Stimulated activated CD4-positive, alpha-beta T cell treated with anti-CD3 and anti-CD28 coated beads, Interleukin-4, amount 100 ng/mL, for 4 hours (primary cell): ENCODE results near the gene RNF115.
"Not testable (repeated sequence)": the region's sequence is repeated elsewhere in the genome, so short reads cannot be mapped to it uniquely, and the experiment has no call there.

Experiments
- DNase-seq, 2 experiments: peaks; one replicate each; pipeline ENCODE4 v3.0.0-alpha.2; 2020

The RNF115 gene

DNA sequence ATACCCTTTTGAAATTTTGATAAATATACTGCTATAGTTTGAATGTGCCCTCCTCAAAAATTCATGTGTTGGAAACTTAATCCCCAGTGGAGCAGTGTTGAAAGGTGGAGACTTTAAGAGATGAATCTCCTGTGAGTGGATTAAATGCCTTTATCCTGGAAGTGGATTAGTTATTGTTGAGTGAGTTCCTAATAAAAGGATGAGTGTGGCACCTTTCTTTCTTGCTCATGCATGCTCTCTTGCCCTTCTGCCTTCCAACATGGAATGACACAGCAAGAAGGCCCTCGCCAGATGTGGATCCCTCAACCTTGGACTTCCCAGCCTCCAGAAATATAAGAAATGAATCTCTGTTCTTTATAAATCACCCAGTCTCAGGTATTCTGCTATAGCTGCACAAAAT lies 52.8 kb downstream of the RNF115 start:
- no peak for DNase-seq

- not testable (repeated sequence) for DNase-seq
These were observed 55.9 kb downstream of the RNF115 start for GRCh38 chr1:145768004-145768403.

GRCh38 chr1:145766926-145767325 lies 57.0 kb downstream of the RNF115 start:
- not testable (repeated sequence) for DNase-seq

- not testable (repeated sequence) for DNase-seq
These were observed 58.1 kb downstream of the RNF115 start for GRCh38 chr1:145765585-145766360.

GRCh38 chr1:145765127-145765526 lies 58.8 kb downstream of the RNF115 start:
- not testable (repeated sequence) for DNase-seq

GRCh38 chr1:145764231-145764940 lies 59.5 kb downstream of the RNF115 start:
- not testable (repeated sequence) for DNase-seq

DNA sequence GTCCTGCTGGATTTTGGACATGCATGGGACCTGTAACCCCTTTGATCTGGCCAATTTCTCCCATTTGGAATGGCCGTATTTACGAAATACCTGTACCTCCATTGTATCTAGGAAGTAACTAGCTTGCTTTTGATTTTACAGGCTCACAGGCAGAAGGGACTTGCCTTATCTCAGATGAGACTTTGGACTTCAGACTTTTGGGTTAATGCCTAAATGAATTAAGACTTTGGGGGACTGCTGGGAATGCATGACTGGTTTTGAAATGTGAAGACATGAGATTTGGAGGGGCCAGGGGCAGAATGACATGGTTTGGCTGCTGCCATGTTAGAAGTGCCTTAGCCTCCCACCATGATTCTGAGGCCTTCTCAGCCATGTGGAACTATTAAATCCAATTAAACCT lies 61.9 kb downstream of the RNF115 start:
- not testable (repeated sequence) for DNase-seq

GRCh38 chr1:145761498-145761897 lies 62.4 kb downstream of the RNF115 start:
- DNase-seq, result not testable (repeated sequence)

DNA sequence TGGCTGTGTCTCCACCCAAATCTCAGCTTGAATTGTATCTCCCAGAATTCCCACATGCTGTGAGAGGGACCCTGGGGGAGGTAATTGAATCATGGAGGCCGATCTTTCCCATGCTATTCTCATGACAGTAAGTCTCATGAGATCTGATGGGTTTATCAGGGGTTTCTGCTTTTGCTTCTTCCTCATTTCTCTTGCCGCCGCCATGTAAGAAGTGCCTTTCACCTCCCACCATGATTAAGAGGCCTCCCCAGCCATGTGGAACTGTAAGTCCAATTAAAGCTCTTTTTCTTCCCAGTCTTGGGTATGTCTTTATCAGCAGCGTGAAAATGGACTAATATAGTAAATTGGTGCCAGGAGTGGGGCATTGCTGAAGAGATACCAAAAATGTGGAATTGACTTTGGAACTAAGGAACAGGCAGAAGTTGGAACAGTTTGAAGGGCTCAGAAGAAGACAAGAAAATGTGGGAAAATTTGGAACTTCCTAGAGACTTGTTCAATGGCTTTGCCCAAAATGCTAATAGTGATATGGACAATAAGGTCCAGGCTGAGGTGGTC lies 63.4 kb downstream of the RNF115 start:
- DNase-seq, result not testable (repeated sequence)

GRCh38 chr1:145759721-145760120 lies 64.2 kb downstream of the RNF115 start:
- no peak for DNase-seq

DNA sequence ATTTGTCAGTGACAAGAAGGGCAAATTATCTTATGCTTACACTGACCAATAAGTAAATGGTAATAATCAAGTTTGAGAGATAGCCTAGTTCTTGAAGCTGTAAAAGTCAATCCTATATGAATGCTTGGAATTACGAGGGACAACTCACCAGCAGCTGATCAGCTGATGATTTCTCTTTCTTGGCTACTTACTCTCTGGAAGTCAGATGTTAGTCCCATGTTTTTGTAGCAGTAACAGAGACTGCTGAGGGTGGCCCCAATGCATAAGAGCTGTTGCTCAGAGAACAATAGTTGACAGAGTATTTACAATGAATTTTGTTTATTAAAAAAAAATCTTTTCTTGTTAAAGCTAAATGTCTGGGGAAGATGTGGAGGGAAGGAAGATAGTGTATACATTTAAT lies 65.3 kb downstream of the RNF115 start:
- no peak for DNase-seq

DNA sequence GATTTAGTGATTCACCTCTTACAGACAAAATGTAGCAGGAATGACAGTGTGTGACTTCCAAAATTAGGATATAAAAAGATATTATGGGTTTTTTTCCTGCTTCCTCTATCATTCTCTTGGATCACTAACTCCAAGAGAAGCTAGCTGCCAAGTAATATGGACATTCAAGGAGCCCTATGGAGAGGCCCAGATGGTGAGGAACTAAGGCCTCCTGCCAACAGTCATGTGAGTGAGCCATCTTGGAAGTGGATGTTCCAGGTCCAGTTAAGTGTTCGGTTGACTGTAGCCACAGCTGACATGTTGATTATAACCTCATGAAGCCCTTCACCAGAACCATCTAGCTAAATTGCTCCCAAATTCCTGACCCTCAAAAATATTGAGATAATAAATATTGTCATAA lies 65.8 kb downstream of the RNF115 start:
- no peak for DNase-seq

DNA sequence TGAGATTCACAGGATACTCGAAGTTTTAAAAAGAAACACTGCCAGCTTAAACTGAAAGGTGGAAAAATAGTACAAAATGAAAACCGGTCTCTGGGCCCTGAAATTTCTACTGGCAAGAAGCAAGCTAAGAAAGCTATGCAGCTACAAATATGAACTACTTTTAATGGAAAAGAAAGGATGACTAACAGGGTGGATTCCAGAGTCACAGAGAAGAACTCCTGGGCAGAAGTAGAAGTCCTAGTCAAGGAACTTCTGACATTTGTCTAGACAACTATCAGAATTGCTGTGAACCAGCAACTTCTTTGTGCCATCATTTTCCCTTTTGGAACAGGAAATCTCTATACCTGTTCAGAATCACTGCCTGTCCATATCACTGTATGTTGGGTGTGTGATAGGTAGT lies 66.5 kb downstream of the RNF115 start:
- no peak for DNase-seq

- no peak for DNase-seq
These were observed 72.3 kb downstream of the RNF115 start for GRCh38 chr1:145751491-145752037.

DNA sequence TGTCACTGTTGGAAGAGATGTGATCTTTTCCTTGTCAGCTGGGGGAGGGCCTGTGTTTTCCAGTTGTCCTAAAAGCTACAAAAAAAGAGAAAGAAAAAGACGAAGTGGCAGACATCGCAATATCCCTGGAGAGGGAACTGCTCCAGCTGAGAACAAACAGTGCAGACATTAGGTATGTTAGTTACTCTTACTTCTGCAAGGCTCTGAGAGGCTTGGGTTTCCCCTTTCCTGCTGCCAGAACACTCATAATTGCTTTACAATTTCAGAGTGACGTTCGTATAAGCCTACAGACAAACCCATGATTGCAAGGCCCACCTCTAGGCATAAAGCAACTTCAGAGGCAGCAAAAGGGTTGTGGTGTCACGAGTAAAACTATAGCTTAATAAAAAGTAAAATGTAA lies 73.5 kb downstream of the RNF115 start:
- no peak for DNase-seq

DNA sequence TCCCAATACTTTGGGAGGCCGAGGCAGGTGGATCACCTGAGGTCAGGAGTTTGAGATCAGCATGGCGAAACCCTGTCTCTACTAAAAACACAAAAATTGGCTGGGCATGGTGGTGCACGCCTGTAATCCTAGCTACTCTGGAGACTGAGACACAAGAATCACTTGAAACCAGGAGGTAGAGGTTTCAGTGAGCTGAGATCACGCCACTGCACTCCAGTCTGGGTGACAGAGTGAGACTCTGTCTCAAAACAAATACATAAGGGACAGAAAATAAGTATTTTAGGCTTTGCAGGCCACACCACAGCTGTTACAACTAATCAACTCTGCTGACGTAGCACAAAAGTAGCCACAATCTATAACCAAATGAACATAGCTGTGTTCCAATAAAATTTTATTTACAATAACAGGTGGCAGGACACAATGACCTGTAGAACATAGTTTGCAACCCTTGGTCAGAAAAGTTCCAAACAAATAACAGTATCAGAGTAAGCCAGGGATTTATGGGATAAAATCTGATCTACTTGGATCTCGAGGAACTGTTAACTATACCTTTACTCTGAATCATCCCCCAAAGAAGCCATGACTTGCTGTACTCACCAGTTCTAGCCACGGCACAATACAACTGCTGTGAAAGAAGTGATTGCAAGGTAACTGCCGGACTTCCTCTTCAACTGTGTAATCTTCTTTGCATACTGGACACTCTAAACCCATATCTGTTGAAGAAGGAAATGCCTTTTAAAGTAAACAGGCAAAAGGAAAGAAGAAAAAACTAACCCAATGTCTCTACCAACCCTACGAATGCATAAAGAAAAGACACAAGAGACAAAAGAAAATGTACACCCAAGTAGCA lies 76.3 kb downstream of the RNF115 start:
- no peak for DNase-seq

DNA sequence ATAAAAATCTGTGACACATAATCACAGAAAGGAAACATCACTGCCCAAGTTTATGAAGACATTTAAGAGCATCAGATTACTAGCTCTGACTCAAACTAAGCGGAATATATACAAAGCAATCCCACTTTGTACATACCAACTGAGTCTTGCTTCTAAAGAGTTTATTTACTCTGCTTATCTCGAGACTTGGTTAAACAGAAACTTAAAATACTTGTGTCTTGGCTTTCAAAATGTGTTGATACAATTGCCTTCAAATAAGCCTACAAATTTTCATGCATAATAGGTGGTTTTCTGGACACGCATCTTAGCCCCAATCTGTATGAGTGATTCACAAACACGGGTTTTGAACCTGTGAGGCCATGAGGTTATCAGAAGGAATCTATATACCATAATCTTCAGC lies 83.6 kb downstream of the RNF115 start:
- no peak for DNase-seq

- DNase-seq, result no peak
These were observed 87.7 kb downstream of the RNF115 start for GRCh38 chr1:145736191-145736590.

GRCh38 chr1:145730900-145731299 lies 93.0 kb downstream of the RNF115 start:
- DNase-seq, result no peak

DNA sequence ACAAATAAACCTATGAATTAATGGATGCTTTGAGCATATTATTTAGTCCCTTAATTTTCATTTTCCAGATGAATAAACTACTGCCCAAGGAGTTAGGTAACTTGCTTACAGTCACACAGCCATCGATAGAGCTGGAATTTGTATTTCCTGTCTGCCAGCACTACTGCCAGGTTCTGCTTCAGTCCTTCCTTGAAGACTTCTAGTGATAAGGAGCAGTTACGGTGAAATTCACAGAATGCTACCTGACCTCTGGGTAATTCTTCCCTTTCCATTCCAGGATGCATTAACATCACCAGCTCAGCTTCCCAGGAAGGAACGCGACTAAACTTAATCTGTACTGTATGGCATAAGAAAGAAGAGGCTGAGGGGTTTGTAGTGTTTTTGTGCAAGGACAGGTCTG lies 93.4 kb downstream of the RNF115 start:
- DNase-seq, result no peak

GRCh38 chr1:145729666-145730436 lies 94.0 kb downstream of the RNF115 start:
- DNase-seq, result no peak

- DNase-seq, result no peak
These were observed 94.7 kb downstream of the RNF115 start for GRCh38 chr1:145729196-145729595.
